ENCODE results near the gene DLX6.

DNA sequence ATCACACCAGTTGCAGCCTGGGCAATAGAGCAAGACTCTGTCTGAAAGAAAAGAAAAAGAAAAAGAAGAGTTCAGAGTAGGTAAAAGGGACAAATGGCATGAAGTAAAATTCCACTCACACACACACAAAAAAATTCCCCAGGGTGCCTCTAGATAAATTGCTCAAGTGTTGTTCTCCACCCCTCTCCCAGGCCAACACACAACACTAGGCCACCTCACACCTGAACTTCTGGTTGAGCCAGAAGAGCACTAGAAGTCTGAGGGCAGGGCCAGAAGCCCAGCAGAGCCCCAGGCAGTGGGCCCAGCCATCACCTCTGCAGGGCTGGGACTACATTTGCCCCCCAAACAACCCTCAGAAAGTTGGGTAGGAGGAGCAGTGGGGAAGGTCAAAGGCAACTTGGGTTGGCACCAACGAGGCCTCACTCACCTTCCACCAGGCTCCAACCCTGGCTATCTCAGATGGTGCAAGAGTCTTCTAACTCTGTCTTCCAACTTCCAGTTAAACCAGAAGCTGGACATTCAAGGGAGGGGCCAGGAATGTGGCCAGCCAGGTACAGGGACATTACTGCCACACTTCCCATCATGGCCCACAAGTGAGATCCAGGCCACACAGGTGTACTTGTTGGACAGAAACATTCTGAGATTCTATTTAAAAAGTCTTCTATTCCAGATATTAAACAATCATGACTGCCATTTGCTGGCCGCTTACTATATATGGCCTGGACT, 25.6 kb upstream of the DLX6 start:
- TF ChIP-seq, protein P1, sequence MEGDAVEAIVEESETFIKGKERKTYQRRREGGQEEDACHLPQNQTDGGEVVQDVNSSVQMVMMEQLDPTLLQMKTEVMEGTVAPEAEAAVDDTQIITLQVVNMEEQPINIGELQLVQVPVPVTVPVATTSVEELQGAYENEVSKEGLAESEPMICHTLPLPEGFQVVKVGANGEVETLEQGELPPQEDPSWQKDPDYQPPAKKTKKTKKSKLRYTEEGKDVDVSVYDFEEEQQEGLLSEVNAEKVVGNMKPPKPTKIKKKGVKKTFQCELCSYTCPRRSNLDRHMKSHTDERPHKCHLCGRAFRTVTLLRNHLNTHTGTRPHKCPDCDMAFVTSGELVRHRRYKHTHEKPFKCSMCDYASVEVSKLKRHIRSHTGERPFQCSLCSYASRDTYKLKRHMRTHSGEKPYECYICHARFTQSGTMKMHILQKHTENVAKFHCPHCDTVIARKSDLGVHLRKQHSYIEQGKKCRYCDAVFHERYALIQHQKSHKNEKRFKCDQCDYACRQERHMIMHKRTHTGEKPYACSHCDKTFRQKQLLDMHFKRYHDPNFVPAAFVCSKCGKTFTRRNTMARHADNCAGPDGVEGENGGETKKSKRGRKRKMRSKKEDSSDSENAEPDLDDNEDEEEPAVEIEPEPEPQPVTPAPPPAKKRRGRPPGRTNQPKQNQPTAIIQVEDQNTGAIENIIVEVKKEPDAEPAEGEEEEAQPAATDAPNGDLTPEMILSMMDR (IDR thresholded peaks at IDR 0.05) = no peak
- no peak for TF ChIP-seq POLR2A (IDR thresholded peaks at IDR 0.05)
